HG03342 (cell line): Measurements from ENCODE around the gene RTL9.
A peak's percentile ranks its signal among the peaks of the same experiment; 100 is the strongest.
"Not testable (repeated sequence)": the region's sequence is repeated elsewhere in the genome, so short reads cannot be mapped to it uniquely, and the experiment has no call there.

Source experiments
- ATAC-seq: cut with Tn5 transposase; IDR thresholded peaks from one replicate; pipeline ENCODE4 v1.9.1; 2021; ENCODE audit warnings: mild to moderate bottlenecking, moderate library complexity; ENCODE audit not compliant: unreplicated experiment

RTL9 gene

GRCh38 chrX:110404376-110404775, 45.7 kb downstream of the RTL9 start:
- ATAC-seq, result no peak

- not testable (repeated sequence) for ATAC-seq
Observed at GRCh38 chrX:110406250-110406649, 47.6 kb downstream of the RTL9 start.

- ATAC-seq, result no peak
Observed at GRCh38 chrX:110406822-110407221, 48.2 kb downstream of the RTL9 start.

- ATAC-seq, result peak; percentile 58
Observed at GRCh38 chrX:110407910-110408545, 49.4 kb downstream of the RTL9 start.
